Fibroblast of peridontal ligament (primary cell): Measurements from ENCODE around the gene AIG1.
"Not testable (repeated sequence)": the region's sequence is repeated elsewhere in the genome, so short reads cannot be mapped to it uniquely, and the experiment has no call there.

ENCODE experiments used
- DNase-seq: peaks from one replicate; pipeline ENCODE4 v3.0.0-alpha.2; 2010; ENCODE audit errors: extremely low read depth

The AIG1 gene

GRCh38 chr6:143058987-143059386 is 1.7 kb upstream of the AIG1 start:
- no peak for DNase-seq

DNA sequence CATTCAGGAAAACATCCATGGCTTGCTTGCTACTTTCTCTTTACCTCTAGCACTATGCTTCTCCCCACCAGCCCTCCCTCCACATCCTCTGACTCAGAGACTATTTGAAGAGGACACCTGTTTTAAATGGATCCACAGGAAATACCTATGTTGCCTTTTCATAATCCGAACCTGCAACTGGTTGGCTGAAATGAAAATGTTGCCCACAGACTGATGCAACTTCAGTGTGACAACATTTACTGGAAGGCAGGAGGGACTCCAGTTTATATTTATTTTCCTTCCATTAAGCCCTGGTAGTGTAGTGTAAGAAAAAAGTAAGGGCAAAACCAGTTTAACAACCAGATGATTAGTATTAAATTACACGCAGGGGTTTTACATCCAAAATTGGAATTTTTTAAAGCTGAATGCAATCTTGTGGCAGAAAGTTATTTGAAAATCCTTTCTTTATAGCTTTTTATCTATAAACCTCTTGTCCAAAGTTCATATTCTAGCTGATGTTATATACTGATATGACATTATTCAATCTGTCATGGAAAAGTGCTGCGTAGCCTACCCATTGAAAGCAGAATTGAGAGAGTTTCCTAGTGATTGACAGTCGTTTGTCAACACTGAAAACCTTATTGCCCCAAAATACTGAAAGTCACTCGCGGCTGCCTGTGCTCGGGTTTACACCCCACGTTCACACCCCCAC is 881 bp upstream of the AIG1 start:
- peak; percentile 84 for DNase-seq

- peak; percentile 81 for DNase-seq
Measured at GRCh38 chr6:143060354-143060805, 309 bp upstream of the AIG1 start.

DNA sequence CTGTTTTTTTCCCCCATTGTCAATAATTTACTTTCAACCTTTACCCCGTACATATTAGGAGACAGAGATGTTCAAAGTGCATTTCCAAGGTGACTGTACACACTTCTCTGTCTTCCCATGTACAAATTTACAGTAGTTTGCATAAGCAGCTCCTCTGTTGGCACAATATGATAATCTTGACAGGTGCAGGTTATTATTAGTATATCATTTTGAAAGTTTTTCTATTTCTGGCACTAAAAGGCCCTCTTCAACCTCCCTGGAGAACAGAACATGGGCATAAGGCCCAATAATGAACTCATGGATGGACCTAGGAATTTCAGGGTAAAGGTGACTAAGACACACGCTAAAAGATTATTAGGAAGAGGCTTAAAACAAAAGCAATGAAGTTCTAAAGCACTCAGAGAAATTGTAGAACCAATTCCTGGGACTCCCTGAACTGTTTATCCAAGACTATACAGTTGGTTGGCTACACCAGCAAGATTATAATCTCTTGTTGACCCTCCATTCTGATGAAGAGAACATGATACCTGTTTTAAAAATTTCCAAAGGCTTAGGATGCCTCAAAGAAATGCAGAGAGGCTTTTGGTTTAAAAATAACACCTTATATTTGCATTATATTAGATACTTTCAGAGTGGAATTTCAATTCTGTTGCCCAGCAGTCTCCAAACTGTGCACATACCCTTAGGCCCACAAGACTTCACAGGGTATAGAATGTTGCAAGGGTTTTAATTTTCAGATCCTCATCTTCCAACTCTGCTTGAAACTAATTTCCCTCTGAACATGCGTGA is 1.1 kb downstream of the AIG1 start:
- no peak for DNase-seq

GRCh38 chr6:143062551-143062950 is 1.9 kb downstream of the AIG1 start:
- DNase-seq: no peak

GRCh38 chr6:143063631-143064030 is 2.9 kb downstream of the AIG1 start:
- DNase-seq: no peak

DNA sequence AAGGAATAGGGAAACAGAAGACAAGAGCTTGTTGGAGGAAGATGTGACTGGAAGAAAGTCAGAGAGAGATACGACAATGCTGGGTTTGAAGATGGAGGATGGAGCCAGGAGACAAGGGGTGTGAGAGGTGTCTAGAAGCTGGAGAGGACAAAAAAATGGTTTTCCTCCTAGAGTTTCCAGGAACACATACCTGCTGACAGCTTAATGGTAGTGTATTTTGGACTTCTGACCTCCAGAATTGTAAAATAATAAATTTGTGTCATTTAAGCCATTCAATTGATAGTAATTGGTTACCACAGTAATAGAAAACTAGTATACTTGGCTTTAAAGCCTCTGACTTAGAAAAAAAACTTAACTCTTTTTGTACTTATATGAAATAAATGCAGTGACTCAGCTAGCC is 3.6 kb downstream of the AIG1 start:
- DNase-seq: no peak

- no peak for DNase-seq
Measured at GRCh38 chr6:143064951-143065683, 4.4 kb downstream of the AIG1 start.

DNA sequence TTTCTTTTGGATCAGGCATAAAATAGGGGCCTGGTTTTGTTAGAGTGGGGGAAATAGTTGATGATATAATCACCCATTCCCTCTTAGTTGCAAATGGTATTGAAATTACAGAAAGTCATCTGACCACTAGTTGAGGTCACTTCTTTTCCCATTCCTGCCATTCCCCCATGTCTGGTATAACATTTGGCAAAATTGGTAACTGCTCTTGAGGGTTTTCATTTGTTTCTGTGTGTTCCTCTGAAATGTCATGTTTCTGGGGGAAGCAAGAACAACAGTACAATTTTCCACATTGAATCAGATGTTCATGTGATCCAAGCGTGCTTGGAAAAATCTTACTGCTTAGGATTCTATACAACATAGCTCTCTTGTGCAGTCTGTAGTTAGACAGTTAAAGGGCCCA is 7.3 kb downstream of the AIG1 start:
- DNase-seq: peak; percentile 74

- DNase-seq: peak; percentile 36
Measured at GRCh38 chr6:143074101-143074500, 13.4 kb downstream of the AIG1 start.

DNA sequence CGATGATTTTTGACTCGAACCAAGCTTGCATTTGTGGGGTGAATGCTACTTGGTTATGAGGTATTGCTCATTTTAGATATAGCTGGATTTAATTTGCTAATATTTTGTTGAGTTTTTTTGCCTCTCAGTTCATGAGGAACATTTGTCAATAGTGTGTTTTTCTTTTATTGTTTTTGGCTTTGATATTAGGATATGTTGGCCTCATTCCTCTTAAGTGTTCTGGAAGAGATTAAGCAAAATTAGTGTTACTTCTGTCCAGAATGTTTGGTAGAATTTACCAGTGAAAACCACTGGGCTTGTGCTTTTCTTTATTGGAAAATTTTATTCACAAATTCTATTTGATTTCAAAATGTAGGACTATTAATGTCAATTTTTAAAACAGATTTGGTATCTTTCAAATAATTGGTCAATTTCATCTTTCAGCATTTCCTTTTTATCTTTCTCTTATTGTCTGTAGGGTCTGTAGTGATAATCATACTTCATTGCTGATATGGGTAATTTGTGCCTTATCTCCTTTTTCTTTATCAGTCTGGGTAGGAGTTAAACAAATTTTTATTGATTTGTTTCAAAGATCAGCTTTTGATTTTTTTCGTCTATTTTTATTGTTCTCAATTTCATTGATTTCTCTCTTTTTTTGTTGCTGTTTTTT is 14.1 kb downstream of the AIG1 start:
- DNase-seq: peak; percentile 66

- DNase-seq: no peak
Measured at GRCh38 chr6:143078468-143079324, 18.0 kb downstream of the AIG1 start.

DNA sequence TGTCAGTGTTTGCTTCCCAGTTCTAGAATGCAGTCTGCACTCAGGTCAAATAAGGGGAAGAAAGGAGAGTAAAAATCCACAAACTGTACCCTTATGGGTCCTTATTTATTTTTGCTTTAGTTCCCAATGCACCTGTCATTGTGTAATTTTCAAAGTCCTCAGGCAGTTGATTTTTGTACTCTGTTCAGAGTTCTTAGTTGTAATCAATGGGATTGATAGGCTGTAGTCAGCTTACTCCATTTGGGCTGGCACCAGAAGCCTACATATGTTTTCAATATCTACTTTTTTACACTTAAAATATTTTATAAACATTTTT is 18.6 kb downstream of the AIG1 start:
- DNase-seq: no peak

DNA sequence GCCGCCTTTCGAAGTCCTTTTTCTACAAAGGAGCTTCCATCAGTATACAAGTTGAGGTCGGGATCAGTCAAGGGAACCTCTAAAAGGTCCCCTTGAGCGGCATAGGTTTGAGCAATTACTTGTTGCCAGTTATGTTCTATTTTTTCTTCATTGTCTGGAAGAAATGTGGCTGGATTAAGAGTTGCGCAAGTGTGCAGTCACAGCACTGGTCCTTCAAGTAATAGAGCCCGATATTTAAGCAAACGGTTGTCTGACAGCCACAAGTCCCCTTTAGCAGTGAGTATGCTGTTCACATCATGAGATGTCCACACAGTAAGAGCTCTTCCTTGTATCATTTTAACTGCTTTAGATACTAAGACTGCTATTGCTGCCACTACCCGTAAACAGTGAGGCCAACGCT is 21.6 kb downstream of the AIG1 start:
- DNase-seq: not testable (repeated sequence)

DNA sequence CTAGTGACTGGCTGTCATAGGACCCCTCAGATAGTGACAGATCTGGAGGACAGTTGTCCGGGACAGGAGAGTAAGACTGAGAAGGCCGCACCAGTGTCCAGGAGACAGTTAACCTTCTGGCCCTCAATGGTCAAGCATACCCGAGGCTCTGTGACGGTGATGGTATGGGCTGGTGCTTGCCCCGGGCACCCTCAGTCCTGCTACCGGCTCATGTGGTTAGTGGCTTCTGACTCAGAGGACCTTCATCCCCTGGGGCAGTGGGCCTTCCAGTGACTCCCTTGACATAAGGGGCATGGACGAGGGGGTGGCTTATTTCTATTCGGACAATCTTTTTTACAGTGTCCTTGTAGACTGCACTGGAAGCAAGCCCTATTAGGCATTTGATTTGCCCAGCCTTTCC is 23.3 kb downstream of the AIG1 start:
- not testable (repeated sequence) for DNase-seq

DNA sequence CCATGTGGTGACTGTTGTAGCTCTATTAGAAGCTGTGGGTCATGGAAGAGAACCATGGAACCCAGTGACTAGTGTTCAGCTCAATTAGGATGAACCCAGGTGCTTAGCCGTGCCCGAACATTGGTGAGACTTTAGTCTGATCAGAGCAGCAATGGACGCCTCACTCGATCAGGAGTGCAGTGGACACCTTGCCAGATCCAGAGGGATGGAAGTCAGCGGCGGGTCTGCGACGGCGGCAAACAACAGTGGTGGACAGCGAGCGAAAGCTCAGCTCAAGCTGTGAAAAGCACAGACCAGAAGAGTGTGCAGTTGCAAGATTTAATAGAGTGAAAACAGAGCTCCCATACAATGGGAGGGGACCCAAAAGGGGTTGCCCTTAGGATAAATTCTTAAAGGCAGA is 26.6 kb downstream of the AIG1 start:
- DNase-seq: not testable (repeated sequence)

- DNase-seq: no peak
Measured at GRCh38 chr6:143087856-143088255, 27.2 kb downstream of the AIG1 start.

DNA sequence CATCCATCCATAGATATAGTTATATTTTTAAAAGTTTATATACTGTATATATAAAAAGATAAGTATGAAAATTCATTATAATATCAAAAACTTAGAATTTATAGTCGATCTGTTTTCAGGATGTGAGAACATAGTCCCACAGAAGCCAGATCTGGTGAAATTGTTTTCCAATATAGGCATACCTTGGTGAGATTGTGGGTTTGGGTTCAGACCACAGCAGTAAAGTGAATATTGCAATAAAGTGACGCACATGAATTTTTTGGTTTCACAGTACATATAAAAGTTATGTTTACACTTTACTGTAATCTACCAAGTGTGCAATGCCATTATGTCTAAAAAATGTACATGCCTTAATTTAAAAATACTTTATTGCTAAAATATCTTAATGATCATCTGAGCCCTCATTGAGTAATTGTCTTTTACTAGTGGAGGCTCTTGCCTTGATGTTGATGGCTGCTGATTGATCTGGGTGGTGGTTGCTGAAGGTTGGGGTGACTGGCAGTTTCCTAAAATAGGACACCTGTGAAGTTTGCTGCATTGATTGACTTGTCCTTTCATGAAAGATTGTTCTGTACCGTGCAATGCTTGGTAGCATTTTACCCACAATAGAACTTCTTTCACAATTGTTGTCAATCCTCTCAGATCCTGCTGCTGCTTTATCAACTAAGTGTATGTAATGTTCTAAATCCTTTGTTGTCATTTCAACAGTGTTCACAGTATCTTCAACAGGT is 29.8 kb downstream of the AIG1 start:
- DNase-seq: no peak

DNA sequence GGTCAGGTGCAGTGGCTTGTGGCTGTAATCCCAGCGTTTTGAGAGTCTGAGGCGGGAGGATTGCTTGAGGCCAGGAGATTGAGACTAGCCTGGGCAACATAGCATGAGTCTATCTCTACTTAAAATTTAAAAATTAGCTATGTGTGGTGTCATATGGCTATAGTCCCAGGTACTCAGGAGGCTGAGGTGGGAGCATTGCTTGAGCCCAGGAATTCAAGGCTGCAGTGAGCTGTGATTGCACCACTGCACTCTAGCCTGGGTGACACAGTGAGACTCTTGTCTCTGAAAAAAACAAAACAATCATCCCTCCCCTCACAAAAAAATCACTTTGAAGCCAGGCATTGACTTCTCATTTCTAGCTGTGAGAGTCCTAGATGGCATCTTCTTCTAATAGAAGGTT is 32.1 kb downstream of the AIG1 start:
- no peak for DNase-seq

DNA sequence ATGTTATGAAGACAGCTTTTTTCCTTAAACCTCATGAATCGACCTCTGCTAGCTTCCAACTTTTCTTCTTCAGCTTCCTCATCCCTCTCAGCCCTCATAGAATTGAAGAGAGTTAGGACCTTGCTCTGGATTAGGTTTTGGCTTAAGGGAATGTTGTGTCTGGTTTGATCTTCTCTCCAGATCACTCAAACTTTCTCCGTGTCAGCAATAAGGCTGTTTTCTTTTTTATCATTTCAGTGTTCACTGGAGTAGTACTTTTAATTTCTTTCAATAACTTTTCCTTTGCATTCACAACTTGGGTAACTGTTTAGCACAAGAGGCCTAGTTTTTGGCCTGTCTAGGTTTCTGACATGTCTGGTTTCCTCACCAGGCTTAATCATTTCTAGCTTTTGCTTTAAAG is 32.6 kb downstream of the AIG1 start:
- no peak for DNase-seq

DNA sequence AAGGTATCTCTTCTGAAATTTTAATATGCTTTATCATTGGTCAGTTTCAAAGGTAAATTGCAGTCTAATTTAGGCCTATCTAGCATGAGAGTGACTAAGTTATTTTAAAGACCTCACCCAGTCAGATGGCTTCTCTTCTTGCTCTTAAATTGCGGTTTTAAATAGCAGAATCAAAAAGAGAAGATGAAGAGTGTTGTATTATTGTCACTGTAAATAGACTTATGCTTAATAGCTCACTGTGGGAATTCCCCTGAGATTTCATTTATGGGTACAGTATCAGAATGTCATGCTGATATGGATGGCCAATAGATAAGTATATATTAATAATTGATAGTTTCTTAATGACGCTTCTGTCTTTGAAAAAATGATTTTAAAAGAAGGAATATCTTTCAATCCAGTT is 35.7 kb downstream of the AIG1 start:
- no peak for DNase-seq
